Activated T-helper 17 cell treated with anti-CD3 and anti-CD28 coated beads, Interleukin-2, amount 50 U/mL, for 72 hours (primary cell): Measurements from ENCODE around the gene OST4. TPM values are rescaled to one million over a fixed set of nuclear protein-coding genes. Genes with fewer than 3 reads are reported as not detected.

Experiments
- ATAC-seq: fragments of 150-1000 bp; cut with Tn5 transposase; replicated peaks from 2 replicates; pipeline ENCODE4 v1.10.0; 2021; ENCODE audit warnings: mild to moderate bottlenecking, moderate library complexity
- H3K27ac Mint-ChIP-seq: one replicate; pipeline ENCODE4 v1.8.0; 2022; ENCODE audit warnings: mixed read lengths
- H3K27me3 Mint-ChIP-seq: one replicate; pipeline ENCODE4 v1.8.0; 2022; ENCODE audit warnings: mixed read lengths
- H3K36me3 Mint-ChIP-seq: one replicate; pipeline ENCODE4 v1.8.0; 2022; ENCODE audit warnings: low read depth, mild to moderate bottlenecking, mixed read lengths
- H3K4me1 Mint-ChIP-seq: one replicate; pipeline ENCODE4 v1.8.0; 2022; ENCODE audit warnings: mixed read lengths
- H3K4me3 Mint-ChIP-seq: one replicate; pipeline ENCODE4 v1.8.0; 2022; ENCODE audit warnings: mild to moderate bottlenecking, mixed read lengths
- H3K9me3 Mint-ChIP-seq: one replicate; pipeline ENCODE4 v1.8.0; 2022; ENCODE audit warnings: mixed read lengths
- total RNA-seq, 2 donors: library from RNA; stranded (reverse); gene quantifications; one replicate each; pipeline ENCODE4 v1.2.3, GENCODE V29; 2022

OST4 gene
- total RNA-seq, 2 donors from 2014 or later, result 286 to 313 TPM

- no peaks in the 10 kb centered on the region for H3K27me3 Mint-ChIP-seq
- no peak for ATAC-seq
- no peak overlapping the region for H3K27ac Mint-ChIP-seq
- H3K9me3 Mint-ChIP-seq, result no peaks in the 10 kb centered on the region
- no peak overlapping the region for H3K4me3 Mint-ChIP-seq
- H3K36me3 Mint-ChIP-seq, result peaks cover 68% of the 10 kb centered on the region
- peaks cover 7% of the 10 kb centered on the region for H3K4me1 Mint-ChIP-seq
Observed at GRCh38 chr2:27058210-27058609, 13.2 kb downstream of the OST4 start.

GRCh38 chr2:27057184-27057583 is 14.3 kb downstream of the OST4 start:
- Mint-ChIP-seq H3K4me1 (peaks cover 2% of the 10 kb centered on the region), H3K36me3 (peaks cover 57% of the 10 kb centered on the region), H3K9me3 (no peaks in the 10 kb centered on the region), H3K27ac (no peak overlapping the region), H3K27me3 (no peaks in the 10 kb centered on the region), H3K4me3 (no peak overlapping the region)
- no peak for ATAC-seq

- Mint-ChIP-seq H3K36me3 (peaks cover 53% of the 10 kb centered on the region), H3K27ac (no peak overlapping the region), H3K27me3 (peaks cover 6% of the 10 kb centered on the region), H3K4me3 (no peak overlapping the region), H3K4me1 (peaks cover 18% of the 10 kb centered on the region), H3K9me3 (peaks cover 8% of the 10 kb centered on the region)
- ATAC-seq, result no peak
Observed at GRCh38 chr2:27054721-27055120, 16.7 kb downstream of the OST4 start.

- no peak overlapping the region for H3K4me3 Mint-ChIP-seq
- peaks cover 6% of the 10 kb centered on the region for H3K27me3 Mint-ChIP-seq
- peaks cover 8% of the 10 kb centered on the region for H3K9me3 Mint-ChIP-seq
- peaks cover 43% of the 10 kb centered on the region for H3K36me3 Mint-ChIP-seq
- no peak for ATAC-seq
- H3K4me1 Mint-ChIP-seq, result peaks cover 18% of the 10 kb centered on the region
- no peak overlapping the region for H3K27ac Mint-ChIP-seq
Observed at GRCh38 chr2:27053776-27054175, 17.7 kb downstream of the OST4 start.

- H3K36me3 Mint-ChIP-seq, result peaks cover 39% of the 10 kb centered on the region
- H3K4me1 Mint-ChIP-seq, result peaks cover 18% of the 10 kb centered on the region
Observed at GRCh38 chr2:27053321-27053720, 18.1 kb downstream of the OST4 start.

GRCh38 chr2:27051902-27052645 is 19.4 kb downstream of the OST4 start:
- peaks cover 39% of the 10 kb centered on the region for H3K36me3 Mint-ChIP-seq
- peaks cover 6% of the 10 kb centered on the region for H3K27me3 Mint-ChIP-seq
- peak overlapping the region; percentile 100 for H3K27ac Mint-ChIP-seq
- H3K9me3 Mint-ChIP-seq, result peaks cover 8% of the 10 kb centered on the region
- no peak for ATAC-seq
- H3K4me1 Mint-ChIP-seq, result peaks cover 18% of the 10 kb centered on the region
- H3K4me3 Mint-ChIP-seq, result peak overlapping the region; percentile 94

More at GRCh38 chr2:27053321-27053720, 18.1 kb downstream of the OST4 start:
- Mint-ChIP-seq H3K4me3 (peak overlapping the region; percentile 94), H3K9me3 (peaks cover 8% of the 10 kb centered on the region), H3K27ac (no peak overlapping the region), H3K27me3 (peaks cover 6% of the 10 kb centered on the region)
- no peak for ATAC-seq

- ATAC-seq, result peak; percentile 82
- Mint-ChIP-seq H3K36me3 (peaks cover 34% of the 10 kb centered on the region), H3K9me3 (peaks cover 8% of the 10 kb centered on the region), H3K27ac (peak within 1 kb of the TSS; percentile 100), H3K4me3 (peak within 1 kb of the TSS; percentile 94), H3K4me1 (peaks cover 18% of the 10 kb centered on the region), H3K27me3 (peaks cover 6% of the 10 kb centered on the region)
Observed at GRCh38 chr2:27050996-27051901, 20.2 kb downstream of the OST4 start, which contains the start of gene AGBL5. AGBL5 (plus strand) TSS chr2:27051668; CDS start chr2:27052959, 1,291 bp downstream.

GRCh38 chr2:27050281-27050995 is 21.0 kb downstream of the OST4 start:
- H3K4me1 Mint-ChIP-seq, result peaks cover 18% of the 10 kb centered on the region
- H3K4me3 Mint-ChIP-seq, result peak overlapping the region; percentile 94
- peak overlapping the region; percentile 100 for H3K27ac Mint-ChIP-seq
- peaks cover 6% of the 10 kb centered on the region for H3K27me3 Mint-ChIP-seq
- peak; percentile 73 for ATAC-seq
- peaks cover 26% of the 10 kb centered on the region for H3K36me3 Mint-ChIP-seq
- H3K9me3 Mint-ChIP-seq, result peaks cover 8% of the 10 kb centered on the region

GRCh38 chr2:27049422-27050280 is 21.8 kb downstream of the OST4 start:
- Mint-ChIP-seq H3K36me3 (peaks cover 19% of the 10 kb centered on the region), H3K9me3 (peaks cover 8% of the 10 kb centered on the region), H3K27me3 (peaks cover 6% of the 10 kb centered on the region), H3K4me1 (peaks cover 18% of the 10 kb centered on the region), H3K27ac (peak overlapping the region; percentile 100), H3K4me3 (peak overlapping the region; percentile 94)
- ATAC-seq, result peak; percentile 38

GRCh38 chr2:27042985-27043634 is 28.3 kb downstream of the OST4 start:
- no peak overlapping the region for H3K27ac Mint-ChIP-seq
- H3K27me3 Mint-ChIP-seq, result no peaks in the 10 kb centered on the region
- H3K4me1 Mint-ChIP-seq, result peaks cover 4% of the 10 kb centered on the region
- peaks cover 48% of the 10 kb centered on the region for H3K36me3 Mint-ChIP-seq
- peak; percentile 21 for ATAC-seq
- no peak overlapping the region for H3K4me3 Mint-ChIP-seq
- no peaks in the 10 kb centered on the region for H3K9me3 Mint-ChIP-seq

GRCh38 chr2:27042159-27042661 is 29.2 kb downstream of the OST4 start:
- H3K4me1 Mint-ChIP-seq, result peaks cover 4% of the 10 kb centered on the region
- no peak overlapping the region for H3K27ac Mint-ChIP-seq
- no peak overlapping the region for H3K4me3 Mint-ChIP-seq
- H3K36me3 Mint-ChIP-seq, result peaks cover 57% of the 10 kb centered on the region
- H3K27me3 Mint-ChIP-seq, result no peaks in the 10 kb centered on the region
- ATAC-seq, result no peak
- H3K9me3 Mint-ChIP-seq, result no peaks in the 10 kb centered on the region

- H3K27me3 Mint-ChIP-seq, result no peaks in the 10 kb centered on the region
- H3K9me3 Mint-ChIP-seq, result no peaks in the 10 kb centered on the region
- H3K4me3 Mint-ChIP-seq, result no peak overlapping the region
- peaks cover 62% of the 10 kb centered on the region for H3K36me3 Mint-ChIP-seq
- H3K4me1 Mint-ChIP-seq, result peaks cover 4% of the 10 kb centered on the region
- ATAC-seq, result no peak
- H3K27ac Mint-ChIP-seq, result peak overlapping the region; percentile 80
Observed at GRCh38 chr2:27041752-27042151, 29.7 kb downstream of the OST4 start.

- no peak overlapping the region for H3K4me3 Mint-ChIP-seq
- H3K9me3 Mint-ChIP-seq, result no peaks in the 10 kb centered on the region
- H3K27me3 Mint-ChIP-seq, result no peaks in the 10 kb centered on the region
- H3K27ac Mint-ChIP-seq, result no peak overlapping the region
- peaks cover 76% of the 10 kb centered on the region for H3K36me3 Mint-ChIP-seq
- H3K4me1 Mint-ChIP-seq, result peaks cover 4% of the 10 kb centered on the region
- no peak for ATAC-seq
Observed at GRCh38 chr2:27040282-27040681, 31.2 kb downstream of the OST4 start.
